Endothelial cell of umbilical vein (primary cell): ENCODE data around the gene MMP2. TPM values are rescaled to one million over a fixed set of nuclear protein-coding genes. Genes with fewer than 3 reads are reported as not detected.

ENCODE experiments used
- BruUV-seq: library from RNA; stranded (reverse); fragments of 400-500 nt; replicated peaks from 2 replicates; lab custom pipeline; 2021; lab: Mats Ljungman, UMichigan
- CTCF ChIA-PET: fragments of 300-600, 350-600 bp; sonication (Branson Sonifier 250); formaldehyde crosslinking; loops from one replicate; lab custom pipeline; 2021; ENCODE audit warnings: antibody characterized with exemption, inconsistent platforms; lab: Charles Lee
- POLR2A ChIA-PET: fragments of 300-600, 350-600 bp; sonication (Branson Sonifier 250); formaldehyde crosslinking; loops from one replicate; lab custom pipeline; 2021; ENCODE audit warnings: antibody characterized with exemption, inconsistent platforms; lab: Charles Lee
- DNase-seq: peaks from one replicate; pipeline ENCODE4 v3.0.0-alpha.2; 2011; ENCODE audit warnings: low read depth, low spot score
- FAIRE-seq: peaks from 2 replicates; lab custom pipeline; 2011; peaks lifted over from hg19 to GRCh38; lab: Jason Lieb, UNC
- H2AFZ ChIP-seq: 2 replicates; pipeline ENCODE4 v1.6.0; 2012; ENCODE audit warnings: low read depth, low read length, control low read depth, inconsistent platforms
- H3K27ac ChIP-seq: 2 replicates; pipeline ENCODE4 v1.5.1; 2011; ENCODE audit warnings: low read depth, mild to moderate bottlenecking, control low read depth, low read length, moderate library complexity; ENCODE audit not compliant: insufficient read depth
- H3K27me3 ChIP-seq, 2 experiments: 2 replicates each; pipeline versions ENCODE4 v1.6.0 to v1.6.1; 2011; ENCODE audit warnings: low read length in 2 of 2, mixed read lengths in 1 of 2; ENCODE audit not compliant: control insufficient read depth in 2 of 2, insufficient read depth in 2 of 2
- H3K36me3 ChIP-seq, 2 experiments: 2 replicates in 1 of 2; 3 replicates in 1 of 2; pipeline ENCODE4 v1.5.1; 2011; ENCODE audit warnings: low read length in 2 of 2, mild to moderate bottlenecking in 1 of 2, moderate library complexity in 1 of 2; ENCODE audit not compliant: control insufficient read depth in 2 of 2, insufficient read depth in 2 of 2; ENCODE audit errors: extremely low read depth in 1 of 2
- H3K4me1 ChIP-seq: 3 replicates; pipeline ENCODE4 v1.5.1; 2011; ENCODE audit warnings: mild to moderate bottlenecking, low read length; ENCODE audit not compliant: control insufficient read depth, insufficient read depth; ENCODE audit errors: extremely low read depth
- H3K4me2 ChIP-seq: 2 replicates; pipeline ENCODE4 v1.6.1; 2011; ENCODE audit warnings: low read length, control low read depth, mixed read lengths; ENCODE audit not compliant: insufficient read depth
- H3K4me3 ChIP-seq, 3 experiments: fragments of 200-600 bp in 1 of 3; sonication (generic), shearing (Covaris generic) in 1 of 3; replicated peaks in 1 of 3; 2 replicates each; pipeline ENCODE4 v1.5.1; 2011 to 2016; ENCODE audit warnings: control low read depth in 3 of 3, low read length in 3 of 3, mild to moderate bottlenecking in 2 of 3, inconsistent platforms in 1 of 3, low read depth in 1 of 3, moderate library complexity in 1 of 3; ENCODE audit not compliant: insufficient read depth in 1 of 3
- H3K79me2 ChIP-seq: 2 replicates; pipeline ENCODE4 v1.6.0; 2012; ENCODE audit warnings: low read length, inconsistent platforms; ENCODE audit not compliant: control insufficient read depth, insufficient read depth
- H3K9ac ChIP-seq: replicated peaks from 2 replicates; pipeline ENCODE3; 2011; ENCODE audit warnings: low read length, control low read depth; ENCODE audit not compliant: insufficient read depth; ENCODE audit errors: extremely low read depth
- H3K9me1 ChIP-seq: replicated peaks from 3 replicates; pipeline ENCODE4 v1.6.0; 2011; ENCODE audit warnings: mild to moderate bottlenecking, low read length; ENCODE audit not compliant: control insufficient read depth, insufficient read depth; ENCODE audit errors: extremely low read depth
- H3K9me3 ChIP-seq: replicated peaks from 2 replicates; pipeline ENCODE4 v1.5.1; 2012; ENCODE audit warnings: low read length, inconsistent platforms; ENCODE audit not compliant: control insufficient read depth, insufficient read depth
- H4K20me1 ChIP-seq: replicated peaks from 2 replicates; pipeline ENCODE3; 2011; ENCODE audit warnings: mild to moderate bottlenecking, low read length; ENCODE audit not compliant: control insufficient read depth, insufficient read depth; ENCODE audit errors: extremely low read depth
- CTCF ChIP-seq, 2 donors: IDR thresholded peaks; 1 replicate in 1 of 2; 2 replicates in 1 of 2; pipeline ENCODE4 v1.5.1; 2011; ENCODE audit warnings: low read length in 2 of 2, mild to moderate bottlenecking in 2 of 2, moderate library complexity in 2 of 2, control low read depth in 1 of 2, inconsistent platforms in 1 of 2, low read depth in 1 of 2; ENCODE audit not compliant: insufficient read depth in 1 of 2; ENCODE audit errors: extremely low read depth in 1 of 2
- EZH2 ChIP-seq: IDR thresholded peaks from 2 replicates; pipeline ENCODE4 v1.6.1; 2012; ENCODE audit warnings: borderline replicate concordance, low read depth, mild to moderate bottlenecking, moderate library complexity, low read length, inconsistent platforms; ENCODE audit not compliant: severe bottlenecking
- FOS ChIP-seq: IDR thresholded peaks from 2 replicates; pipeline ENCODE4 v1.6.1; 2011; ENCODE audit warnings: mild to moderate bottlenecking, low read length, moderate library complexity, borderline replicate concordance; ENCODE audit not compliant: insufficient read depth
- GATA2 ChIP-seq: IDR thresholded peaks from 2 replicates; pipeline ENCODE4 v1.7.0; 2011; ENCODE audit warnings: low read depth, mild to moderate bottlenecking, moderate library complexity, mixed read lengths, low read length; ENCODE audit not compliant: insufficient read length, insufficient read depth
- JUN ChIP-seq: IDR thresholded peaks from 2 replicates; pipeline ENCODE4 v1.6.1; 2011; ENCODE audit warnings: borderline replicate concordance, low read depth; ENCODE audit not compliant: insufficient read length, insufficient read depth
- MAX ChIP-seq: IDR thresholded peaks from 2 replicates; pipeline ENCODE4 v1.6.1; 2011; ENCODE audit not compliant: insufficient read depth, insufficient read length
- MYC ChIP-seq: IDR thresholded peaks from one replicate; pipeline ENCODE4 v1.6.1; 2011; ENCODE audit warnings: mild to moderate bottlenecking, low read depth, low read length
- POLR2A ChIP-seq: IDR thresholded peaks from 2 replicates; pipeline ENCODE4 v1.6.1; 2012; ENCODE audit warnings: low read depth, mild to moderate bottlenecking, control low read depth, low read length
- POLR2AphosphoS5 ChIP-seq: IDR thresholded peaks from 2 replicates; pipeline ENCODE4 v1.6.1; 2012; ENCODE audit warnings: low read depth, mild to moderate bottlenecking, control low read depth, low read length, moderate library complexity; ENCODE audit not compliant: insufficient read depth
- dilution Hi-C: fragments of 300-500 bp; cut with MboI; formaldehyde crosslinking; loops from one replicate; pipeline ENCODE4 v1.15.0; 2019; ENCODE audit warnings: low sequenced_read_pairs; ENCODE audit not compliant: extremely low pct_ligation_motif_present
- intact Hi-C: fragments of 100-400 bp; cut with micrococcal nuclease; formaldehyde crosslinking; loops from one replicate; pipeline ENCODE4 v1.10.0; 2022
- polyA plus RNA-seq, 4 experiments: library from polyadenylated mRNA; depleted of rRNA in 3 of 4; stranded (reverse) in 3 of 4; unstranded in 1 of 4; fragments of >200 nt; gene quantifications; 2 replicates each; pipeline versions ENCODE4 v1.2.1 to v1.2.3, GENCODE V29; 2011 to 2012; ENCODE audit warnings: missing spikeins in 1 of 4
- total RNA-seq: library from RNA; stranded (reverse); gene quantifications from 2 replicates; pipeline ENCODE4 v1.2.3, GENCODE V29; 2021

MMP2 gene
- total and polyA plus RNA-seq, 2 donors (not counting 3 experiments of a cell fraction or from before 2014, with no cell fraction given) = 771 to 1,508 TPM

GRCh38 chr16:55477736-55478135 lies 1.3 kb upstream of the MMP2 start:
- Histone ChIP-seq H3K4me3 (no peak overlapping the region), H3K4me2 (no peak overlapping the region), H3K9me3 (no peaks in the 10 kb centered on the region), H3K36me3 (peaks cover 4 to 6% of the 10 kb centered on the region in 2 experiments), H2AFZ (no peak overlapping the region), H3K27me3 (no peaks in the 10 kb centered on the region), H4K20me1 (peaks cover 4% of the 10 kb centered on the region), H3K9ac (no peak overlapping the region), H3K27ac (no peak overlapping the region), H3K79me2 (peaks cover 34% of the 10 kb centered on the region), H3K9me1 (no peaks in the 10 kb centered on the region), H3K4me1 (peaks cover 21% of the 10 kb centered on the region)
- dilution Hi-C loops = no loop called here
- CTCF ChIA-PET = interaction anchor here (0.8 to 1.6 kb wide), 2 partner anchors 17 to 24 kb away, joined by 3 to 4 read pairs; no protein-coding TSS in a partner anchor
- no peak for DNase-seq
- POLR2A ChIA-PET = no interaction called here
- no TSS peak for BruUV-seq
- no peak for TF ChIP-seq JUN
- TF ChIP-seq MAX = no peak
- TF ChIP-seq EZH2 = no peak
- no peak for TF ChIP-seq FOS
- TF ChIP-seq MYC = no peak
- TF ChIP-seq POLR2A = no peak
- no peak for TF ChIP-seq POLR2AphosphoS5
- no peak for TF ChIP-seq CTCF (IDR thresholded peaks at IDR 0.05; ENCODE audit: extremely low read depth in 1 of 2, insufficient read depth in 1 of 2, low read depth in 1 of 2, low read length in 2 of 2)
- no peak for TF ChIP-seq GATA2
- no peak for FAIRE-seq
- intact Hi-C loops = no loop called here
